HepG2 (cell line): ENCODE data around the gene ARL11. TPM values are rescaled to one million over a fixed set of nuclear protein-coding genes. Genes with fewer than 3 reads are reported as not detected.

Experiments
- AGO2 ChIP-seq: fragments of 200-400 bp; formaldehyde crosslinking; optimal IDR thresholded peaks from 2 replicates; pipeline ENCODE3; 2017; ENCODE audit warnings: mild to moderate bottlenecking, low read depth, low read length, moderate library complexity
- HDAC2 ChIP-seq: sonication (generic); formaldehyde crosslinking; IDR thresholded peaks from 2 replicates; pipeline ENCODE4 v1.4.0; 2020; ENCODE audit warnings: missing genetic modification reagents
- IKZF5 ChIP-seq: IDR thresholded peaks from 2 replicates; pipeline ENCODE4 v1.6.1; 2018; ENCODE audit warnings: missing genetic modification reagents, mild to moderate bottlenecking, missing compliant biosample characterization
- KDM2A ChIP-seq: sonication (generic); formaldehyde crosslinking; IDR thresholded peaks from 2 replicates; pipeline ENCODE4 v1.4.0; 2020; ENCODE audit warnings: low read depth, missing genetic modification reagents, borderline replicate concordance
- YEATS4 ChIP-seq: sonication (generic); formaldehyde crosslinking; IDR thresholded peaks from 2 replicates; pipeline ENCODE4 v1.4.0; 2020; ENCODE audit warnings: missing genetic modification reagents, borderline replicate concordance
- ZBTB4 ChIP-seq: sonication (generic); formaldehyde crosslinking; IDR thresholded peaks from 2 replicates; pipeline ENCODE4 v1.4.0; 2020; ENCODE audit warnings: missing genetic modification reagents, mild to moderate bottlenecking, borderline replicate concordance
- ZNF280B ChIP-seq: sonication (generic); formaldehyde crosslinking; IDR thresholded peaks from 2 replicates; pipeline ENCODE4 v1.5.0; 2020; ENCODE audit warnings: missing genetic modification reagents, mild to moderate bottlenecking, borderline replicate concordance
- ZNF567 ChIP-seq: sonication (generic); formaldehyde crosslinking; IDR thresholded peaks from 2 replicates; pipeline ENCODE4 v1.8.1; 2023; ENCODE audit warnings: mild to moderate bottlenecking, missing genetic modification reagents, borderline replicate concordance
- ZNF746 ChIP-seq: sonication (generic); formaldehyde crosslinking; IDR thresholded peaks from 2 replicates; pipeline ENCODE4 v1.8.0; 2022; ENCODE audit warnings: mild to moderate bottlenecking, missing genetic modification reagents
- ZNF800 ChIP-seq: sonication (generic); formaldehyde crosslinking; IDR thresholded peaks from 2 replicates; pipeline ENCODE4 v1.4.0; 2020; ENCODE audit warnings: missing genetic modification reagents
- polyA plus RNA-seq, 8 experiments: library from polyadenylated mRNA; depleted of rRNA in 3 of 8; stranded (reverse) in 7 of 8; unstranded in 1 of 8; fragments of >200 nt; fragmentation: Illumina TruSeq in 4 of 8; extraction: Trizol in 4 of 8; gene quantifications; 2 replicates each; pipeline versions ENCODE4 v1.2.1 to v1.2.3, GENCODE V29; 2011 to 2016; ENCODE audit warnings: low read depth in 4 of 8, missing spikeins in 1 of 8, mixed read lengths in 1 of 8; ENCODE audit not compliant: insufficient read depth in 1 of 8
- total RNA-seq, 5 experiments: library from RNA; depleted of rRNA; stranded (reverse); fragments of >200 nt; fragmentation: Illumina TruSeq; extraction: Trizol; gene quantifications; 2 replicates each; pipeline ENCODE4 v1.2.3, GENCODE V29; 2016; ENCODE audit warnings: low read depth in 1 of 5

ARL11 gene
- total and polyA plus RNA-seq, 2 of the 13 experiments (the other 11 are each of a cell fraction or from before 2014, with no cell fraction given): 0.04 to 0.22 TPM

GRCh38 chr13:49585220-49586157 is 42.8 kb upstream of the ARL11 start, which contains the start of gene RCBTB1 (continued):
- peak; percentile 80; the same call in 1 of the 2 replicates for TF ChIP-seq ZNF280B (CRISPR knock-in tag)
- TF ChIP-seq HDAC2 (CRISPR knock-in tag): 0 out of 2 replicates have a peak, but pooled peaks have one; percentile 8
- peak; percentile 74 for TF ChIP-seq ZNF800 (CRISPR knock-in tag)
- TF ChIP-seq IKZF5 (CRISPR knock-in tag): no peak
- peak; percentile 87 for TF ChIP-seq YEATS4 (CRISPR knock-in tag)
- TF ChIP-seq ZNF567 (CRISPR knock-in tag): 0 out of 2 replicates have a peak, but pooled peaks have one; percentile 48
- TF ChIP-seq ZNF746 (CRISPR knock-in tag): peak; percentile 55
- peak; percentile 76; the same call in 1 of the 2 replicates for TF ChIP-seq ZBTB4 (CRISPR knock-in tag)
- peak; percentile 61 for TF ChIP-seq AGO2
- peak; percentile 55; the same call in 1 of the 2 replicates for TF ChIP-seq KDM2A (CRISPR knock-in tag)
